Common myeloid progenitor, CD34-positive (primary cell): ENCODE data around the gene PHACTR1.

Experiments used
- CTCF ChIA-PET: fragments of 350-600 bp; sonication (Branson Sonifier 250); formaldehyde crosslinking; loops from one replicate; lab custom pipeline; 2021; ENCODE audit warnings: antibody characterized with exemption; lab: Charles Lee
- POLR2A ChIA-PET: fragments of 350-600 bp; sonication (Branson Sonifier 250); formaldehyde crosslinking; loops from one replicate; lab custom pipeline; 2021; ENCODE audit warnings: antibody characterized with exemption; lab: Charles Lee
- DNase-seq, 3 donors: peaks; one replicate each; pipeline versions ENCODE4 v3.0.0 to v3.0.0-alpha.2; 2013
- H3K27ac ChIP-seq, 2 experiments: 1 replicate in 1 of 2; 2 replicates in 1 of 2; pipeline ENCODE4 v1.7.0; 2013; ENCODE audit warnings: inconsistent platforms in 2 of 2, low read length in 2 of 2, mild to moderate bottlenecking in 2 of 2, low read depth in 1 of 2, moderate library complexity in 1 of 2; ENCODE audit not compliant: severe bottlenecking in 2 of 2, insufficient read depth in 1 of 2, poor library complexity in 1 of 2
- H3K27me3 ChIP-seq, 5 experiments: replicated peaks in 2 of 5; 1 replicate in 3 of 5; 2 replicates in 2 of 5; pipeline versions ENCODE4 v1.6.1 to v1.7.0; 2013; ENCODE audit warnings: low read length in 4 of 5, mild to moderate bottlenecking in 2 of 5, moderate library complexity in 2 of 5, inconsistent platforms in 1 of 5; ENCODE audit not compliant: insufficient read depth in 5 of 5, control insufficient read depth in 4 of 5
- H3K36me3 ChIP-seq, 4 experiments: 1 replicate in 2 of 4; 2 replicates in 2 of 4; pipeline versions ENCODE4 v1.6.1 to v1.7.0; 2013; ENCODE audit warnings: low read length in 3 of 4, control low read depth in 1 of 4, mild to moderate bottlenecking in 1 of 4; ENCODE audit not compliant: control insufficient read depth in 4 of 4, insufficient read depth in 4 of 4
- H3K4me1 ChIP-seq, 4 experiments: 1 replicate in 3 of 4; 2 replicates in 1 of 4; pipeline versions ENCODE4 v1.6.1 to v1.7.1; 2013; ENCODE audit warnings: low read length in 3 of 4, mild to moderate bottlenecking in 3 of 4, control low read depth in 1 of 4, inconsistent platforms in 1 of 4, moderate library complexity in 1 of 4; ENCODE audit not compliant: control insufficient read depth in 4 of 4, insufficient read depth in 4 of 4; ENCODE audit errors: control extremely low read depth in 1 of 4
- H3K4me3 ChIP-seq, 7 experiments: 1 replicate in 4 of 7; 2 replicates in 3 of 7; pipeline versions ENCODE4 v1.5.1 to v1.7.0; 2013; ENCODE audit warnings: mild to moderate bottlenecking in 7 of 7, low read length in 6 of 7, moderate library complexity in 6 of 7, inconsistent platforms in 2 of 7, low read depth in 2 of 7, control low read depth in 1 of 7; ENCODE audit not compliant: insufficient read depth in 4 of 7, control insufficient read depth in 1 of 7; ENCODE audit errors: extremely low read depth in 1 of 7
- H3K9me3 ChIP-seq, 5 experiments: 1 replicate in 4 of 5; 2 replicates in 1 of 5; pipeline versions ENCODE4 v1.6.1 to v1.7.1; 2013; ENCODE audit warnings: low read length in 4 of 5, mild to moderate bottlenecking in 2 of 5, inconsistent platforms in 1 of 5, low read depth in 1 of 5, moderate library complexity in 1 of 5; ENCODE audit not compliant: control insufficient read depth in 4 of 5, insufficient read depth in 2 of 5; ENCODE audit errors: control extremely low read depth in 1 of 5
- WGBS: methylation state at CpG from one replicate; pipeline ENCODE4 v1.1.5; 2013; ENCODE audit not compliant: insufficient coverage; 5-methylcytosine and 5-hydroxymethylcytosine counted together

PHACTR1 gene

GRCh38 chr6:13283331-13283730 lies 566.8 kb downstream of the PHACTR1 start:
- no peak overlapping the region for H3K27ac ChIP-seq
- peaks cover 0 to 21% (median 11%) of the 10 kb centered on the region in 4 experiments for H3K4me1 ChIP-seq
- no peak overlapping the region for H3K4me3 ChIP-seq
- ChIA-PET CTCF (interaction anchor here (1.0 to 1.3 kb wide), 2 partner anchors 20 to 45 kb away, joined by 3 to 4 read pairs; partner anchors contain the start of gene TBC1D7), POLR2A (interaction anchor here (1.0 kb wide), 1 partner anchor 10 kb away, joined by 3 read pairs; no protein-coding TSS in a partner anchor)
- 96% methylated on average over 11 of the region's 14 CpGs for WGBS
- peaks cover 27 to 92% (median 70%) of the 10 kb centered on the region in 4 experiments for H3K36me3 ChIP-seq
- peaks cover 3 to 17% (median 15%) of the 10 kb centered on the region in 5 experiments for H3K9me3 ChIP-seq
- H3K27me3 ChIP-seq = no peaks in the 10 kb centered on the region
- DNase-seq = no peak

- peaks cover 3 to 17% (median 15%) of the 10 kb centered on the region in 5 experiments for H3K9me3 ChIP-seq
- H3K4me3 ChIP-seq = no peak overlapping the region
- ChIA-PET CTCF (interaction anchor here (0.8 to 1.7 kb wide), 4 partner anchors 9 to 23 kb away, joined by 3 to 6 read pairs (median 4); no protein-coding TSS in a partner anchor), POLR2A (no interaction called here)
- peaks cover 0 to 18% (median 10%) of the 10 kb centered on the region in 4 experiments for H3K4me1 ChIP-seq
- 72% methylated on average over 5 of the region's 6 CpGs for WGBS
- no peaks in the 10 kb centered on the region for H3K27me3 ChIP-seq
- H3K36me3 ChIP-seq = peaks cover 23 to 94% (median 71%) of the 10 kb centered on the region in 4 experiments
- H3K27ac ChIP-seq = no peak overlapping the region
- peak in 1 of 3 donors; percentile 44 for DNase-seq
These were observed 568.1 kb downstream of the PHACTR1 start for GRCh38 chr6:13284646-13285045.

GRCh38 chr6:13285705-13286104 lies 569.1 kb downstream of the PHACTR1 start:
- Histone ChIP-seq H3K36me3 (peaks cover 23 to 89% (median 68%) of the 10 kb centered on the region in 4 experiments), H3K9me3 (peaks cover 3 to 17% (median 15%) of the 10 kb centered on the region in 5 experiments), H3K4me3 (no peak overlapping the region), H3K27me3 (no peaks in the 10 kb centered on the region), H3K27ac (peak overlapping the region in 1 of 2 experiments; percentile 17), H3K4me1 (peaks cover 0 to 16% (median 7%) of the 10 kb centered on the region in 4 experiments)
- DNase-seq = peak in 2 of 3 donors; percentile 31 to 38
- ChIA-PET CTCF (interaction anchor here (1.3 to 1.7 kb wide), 2 partner anchors 11 to 17 kb away, joined by 4 to 6 read pairs; no protein-coding TSS in a partner anchor), POLR2A (interaction anchor here (0.6 kb wide), 1 partner anchor 778 kb away, joined by 3 read pairs; no protein-coding TSS in a partner anchor)
- 90% methylated on average over 2 of the region's 2 CpGs for WGBS

- H3K27ac ChIP-seq = no peak overlapping the region
- H3K36me3 ChIP-seq = peaks cover 23 to 85% (median 66%) of the 10 kb centered on the region in 4 experiments
- H3K4me1 ChIP-seq = peaks cover 0 to 16% (median 6%) of the 10 kb centered on the region in 4 experiments
- WGBS = 66% methylated on average over 3 of the region's 4 CpGs
- ChIA-PET CTCF (interaction anchor here (1.3 to 1.7 kb wide), 2 partner anchors 12 to 16 kb away, joined by 4 to 6 read pairs; no protein-coding TSS in a partner anchor), POLR2A (no interaction called here)
- peaks cover 3 to 17% (median 15%) of the 10 kb centered on the region in 5 experiments for H3K9me3 ChIP-seq
- H3K27me3 ChIP-seq = no peaks in the 10 kb centered on the region
- DNase-seq = peak in 2 of 3 donors; percentile 56 to 71
- no peak overlapping the region for H3K4me3 ChIP-seq
These were observed 569.6 kb downstream of the PHACTR1 start for GRCh38 chr6:13286181-13286580.

GRCh38 chr6:13287104-13287503 lies 570.5 kb downstream of the PHACTR1 start:
- DNase-seq = peak in 2 of 3 donors; percentile 31 to 42
- WGBS = 100% methylated on average over 4 of the region's 7 CpGs
- Histone ChIP-seq H3K27me3 (no peaks in the 10 kb centered on the region), H3K4me1 (peaks cover 0 to 16% (median 6%) of the 10 kb centered on the region in 4 experiments), H3K9me3 (peaks cover 3 to 17% (median 15%) of the 10 kb centered on the region in 5 experiments), H3K36me3 (peaks cover 23 to 81% (median 64%) of the 10 kb centered on the region in 4 experiments), H3K4me3 (no peak overlapping the region), H3K27ac (no peak overlapping the region)
- ChIA-PET POLR2A (no interaction called here), CTCF (interaction anchor here (1.2 to 1.5 kb wide), 3 partner anchors 12 to 376 kb away, joined by 3 to 5 read pairs (median 3); no protein-coding TSS in a partner anchor)

GRCh38 chr6:13288481-13288880 lies 571.9 kb downstream of the PHACTR1 start:
- no peaks in the 10 kb centered on the region for H3K27me3 ChIP-seq
- no peak overlapping the region for H3K4me3 ChIP-seq
- POLR2A ChIA-PET = no interaction called here
- 100% methylated on average over 7 of the region's 9 CpGs for WGBS
- no peak overlapping the region for H3K27ac ChIP-seq
- peaks cover 0 to 16% (median 6%) of the 10 kb centered on the region in 4 experiments for H3K4me1 ChIP-seq
- H3K36me3 ChIP-seq = peaks cover 19 to 79% (median 62%) of the 10 kb centered on the region in 4 experiments
- DNase-seq = no peak
- peaks cover 3 to 17% (median 15%) of the 10 kb centered on the region in 5 experiments for H3K9me3 ChIP-seq
- CTCF ChIA-PET = interaction anchor here (1.0 to 1.5 kb wide), 3 partner anchors 10 to 377 kb away, joined by 3 to 5 read pairs (median 3); no protein-coding TSS in a partner anchor
